Stomach (tissue), 4 donors: ENCODE results near the gene ARMC12.

Experiments
- CTCF ChIP-seq, 7 experiments: fragments of 450-650 bp in 4 of 7; fragments of 200-600 bp in 3 of 7; sonication (generic) in 3 of 7; IDR thresholded peaks; one replicate each; pipeline ENCODE4 v1.5.1; 2016 to 2019; ENCODE audit warnings: antibody characterized with exemption in 7 of 7, control low read depth in 2 of 7, mild to moderate bottlenecking in 1 of 7
- POLR2A ChIP-seq, 4 donors: fragments of 450-650 bp; IDR thresholded peaks; one replicate each; pipeline ENCODE4 v1.6.1; 2016; ENCODE audit warnings: antibody characterized with exemption in 4 of 4, control low read depth in 2 of 4, mild to moderate bottlenecking in 1 of 4, moderate library complexity in 1 of 4
- POLR2AphosphoS5 ChIP-seq, 3 donors: sonication (generic); formaldehyde crosslinking; IDR thresholded peaks; one replicate each; pipeline ENCODE4 v1.6.1; 2016; ENCODE audit warnings: antibody characterized with exemption in 3 of 3

GRCh38 chr6:35736253-35736894, 458 bp upstream of the ARMC12 start:
- TF ChIP-seq CTCF (IDR thresholded peaks at IDR 0.05), result peak in 5 of 7 experiments; percentile 83 to 91 (median 90)
- no peak for TF ChIP-seq POLR2A (IDR thresholded peaks at IDR 0.05)
- peak in 1 of 3 donors; percentile 52 for TF ChIP-seq POLR2AphosphoS5 (IDR thresholded peaks at IDR 0.05)
